ENCODE results near the gene CLEC4G. TPM values are rescaled to one million over a fixed set of nuclear protein-coding genes. Genes with fewer than 3 reads are reported as not detected.

The CLEC4G gene, protein sequence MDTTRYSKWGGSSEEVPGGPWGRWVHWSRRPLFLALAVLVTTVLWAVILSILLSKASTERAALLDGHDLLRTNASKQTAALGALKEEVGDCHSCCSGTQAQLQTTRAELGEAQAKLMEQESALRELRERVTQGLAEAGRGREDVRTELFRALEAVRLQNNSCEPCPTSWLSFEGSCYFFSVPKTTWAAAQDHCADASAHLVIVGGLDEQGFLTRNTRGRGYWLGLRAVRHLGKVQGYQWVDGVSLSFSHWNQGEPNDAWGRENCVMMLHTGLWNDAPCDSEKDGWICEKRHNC
- total RNA-seq, result under 1 TPM in 1 of 2 donors, not detected in 1; 0.57 TPM

DNA sequence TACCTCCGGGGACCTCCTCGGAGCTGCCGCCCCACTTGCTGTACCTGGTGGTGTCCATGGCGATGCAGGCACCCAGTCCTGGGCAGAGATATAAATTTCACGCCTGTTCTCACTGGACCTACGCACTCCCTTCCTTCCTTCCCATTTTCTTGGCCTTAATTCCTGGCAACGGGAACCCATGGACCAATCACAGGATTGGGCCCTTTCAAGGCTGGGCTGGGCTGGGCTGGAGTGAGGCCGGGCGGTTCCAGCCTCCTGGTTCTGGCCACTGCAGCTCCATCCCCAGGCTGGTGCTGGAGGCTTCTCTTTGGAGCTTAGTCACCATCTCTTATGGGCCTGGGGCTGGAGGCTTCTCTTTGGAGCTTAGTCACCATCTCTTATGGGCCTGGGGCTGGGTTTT lies at the start of gene CLEC4G:
Gene CLEC4G (minus strand): TSS at position 66 of the 400 bp plus-strand sequence. CDS start 8 bp downstream, at position 58.
- H3K27me3 ChIP-seq (replicated peaks; ENCODE audit: insufficient read depth), result peaks cover 22% of the 10 kb centered on the region

DNA sequence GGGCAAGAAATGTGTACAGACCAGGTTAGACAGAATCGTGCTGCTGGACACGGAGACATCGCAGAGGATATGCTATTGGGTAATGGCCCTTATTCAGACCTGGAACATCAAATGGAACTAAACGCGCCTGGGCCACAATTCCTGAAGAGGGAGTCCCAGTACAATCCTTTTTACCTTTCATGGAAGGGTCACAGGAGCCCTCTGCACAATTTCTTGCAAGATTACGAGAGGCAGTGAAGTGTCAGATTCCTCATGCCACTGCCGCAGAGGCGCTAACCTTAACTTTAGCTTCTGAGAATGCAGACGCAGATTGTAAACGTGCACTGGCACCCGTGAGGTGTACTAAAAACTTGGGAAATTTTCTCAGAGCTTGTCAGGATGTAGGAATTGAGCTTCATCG lies 49.2 kb upstream of the CLEC4G start:
- DNase-seq (ENCODE audit: low spot score), result no peak
- no peaks in the 10 kb centered on the region for H3K27me3 ChIP-seq (replicated peaks; ENCODE audit: insufficient read depth)
- no peaks in the 10 kb centered on the region for H3K9me3 ChIP-seq
- intact Hi-C loops (cut with DNase I), result no loop called here
- WGBS, result 23% methylated on average over 12 of the region's 12 CpGs
- TF ChIP-seq POLR2AphosphoS5 (IDR thresholded peaks at IDR 0.05) (no peak), POLR2A (IDR thresholded peaks at IDR 0.05) (no peak)
- TF ChIP-seq, protein P1, sequence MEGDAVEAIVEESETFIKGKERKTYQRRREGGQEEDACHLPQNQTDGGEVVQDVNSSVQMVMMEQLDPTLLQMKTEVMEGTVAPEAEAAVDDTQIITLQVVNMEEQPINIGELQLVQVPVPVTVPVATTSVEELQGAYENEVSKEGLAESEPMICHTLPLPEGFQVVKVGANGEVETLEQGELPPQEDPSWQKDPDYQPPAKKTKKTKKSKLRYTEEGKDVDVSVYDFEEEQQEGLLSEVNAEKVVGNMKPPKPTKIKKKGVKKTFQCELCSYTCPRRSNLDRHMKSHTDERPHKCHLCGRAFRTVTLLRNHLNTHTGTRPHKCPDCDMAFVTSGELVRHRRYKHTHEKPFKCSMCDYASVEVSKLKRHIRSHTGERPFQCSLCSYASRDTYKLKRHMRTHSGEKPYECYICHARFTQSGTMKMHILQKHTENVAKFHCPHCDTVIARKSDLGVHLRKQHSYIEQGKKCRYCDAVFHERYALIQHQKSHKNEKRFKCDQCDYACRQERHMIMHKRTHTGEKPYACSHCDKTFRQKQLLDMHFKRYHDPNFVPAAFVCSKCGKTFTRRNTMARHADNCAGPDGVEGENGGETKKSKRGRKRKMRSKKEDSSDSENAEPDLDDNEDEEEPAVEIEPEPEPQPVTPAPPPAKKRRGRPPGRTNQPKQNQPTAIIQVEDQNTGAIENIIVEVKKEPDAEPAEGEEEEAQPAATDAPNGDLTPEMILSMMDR (IDR thresholded peaks at IDR 0.05), result no peak
- H3K27ac ChIP-seq, result no peak overlapping the region
- no peaks in the 10 kb centered on the region for H3K36me3 ChIP-seq
- no peak overlapping the region for H3K4me3 ChIP-seq
- no peaks in the 10 kb centered on the region for H3K4me1 ChIP-seq (replicated peaks)

More for the DNA sequence above, at the start of gene CLEC4G:
- H3K36me3 ChIP-seq, result no peaks in the 10 kb centered on the region
- TF ChIP-seq POLR2A (IDR thresholded peaks at IDR 0.05) (no peak), POLR2AphosphoS5 (IDR thresholded peaks at IDR 0.05) (no peak)
- TF ChIP-seq, protein P1 (IDR thresholded peaks at IDR 0.05), result no peak
- no peaks in the 10 kb centered on the region for H3K4me1 ChIP-seq (replicated peaks)
- intact Hi-C loops (cut with DNase I), result no loop called here
- WGBS, result 43% methylated on average over 7 of the region's 9 CpGs
- DNase-seq (ENCODE audit: low spot score), result no peak
- no peaks in the 10 kb centered on the region for H3K9me3 ChIP-seq
- no peak within 1 kb of the TSS for H3K27ac ChIP-seq
- no peak within 1 kb of the TSS for H3K4me3 ChIP-seq

DNA sequence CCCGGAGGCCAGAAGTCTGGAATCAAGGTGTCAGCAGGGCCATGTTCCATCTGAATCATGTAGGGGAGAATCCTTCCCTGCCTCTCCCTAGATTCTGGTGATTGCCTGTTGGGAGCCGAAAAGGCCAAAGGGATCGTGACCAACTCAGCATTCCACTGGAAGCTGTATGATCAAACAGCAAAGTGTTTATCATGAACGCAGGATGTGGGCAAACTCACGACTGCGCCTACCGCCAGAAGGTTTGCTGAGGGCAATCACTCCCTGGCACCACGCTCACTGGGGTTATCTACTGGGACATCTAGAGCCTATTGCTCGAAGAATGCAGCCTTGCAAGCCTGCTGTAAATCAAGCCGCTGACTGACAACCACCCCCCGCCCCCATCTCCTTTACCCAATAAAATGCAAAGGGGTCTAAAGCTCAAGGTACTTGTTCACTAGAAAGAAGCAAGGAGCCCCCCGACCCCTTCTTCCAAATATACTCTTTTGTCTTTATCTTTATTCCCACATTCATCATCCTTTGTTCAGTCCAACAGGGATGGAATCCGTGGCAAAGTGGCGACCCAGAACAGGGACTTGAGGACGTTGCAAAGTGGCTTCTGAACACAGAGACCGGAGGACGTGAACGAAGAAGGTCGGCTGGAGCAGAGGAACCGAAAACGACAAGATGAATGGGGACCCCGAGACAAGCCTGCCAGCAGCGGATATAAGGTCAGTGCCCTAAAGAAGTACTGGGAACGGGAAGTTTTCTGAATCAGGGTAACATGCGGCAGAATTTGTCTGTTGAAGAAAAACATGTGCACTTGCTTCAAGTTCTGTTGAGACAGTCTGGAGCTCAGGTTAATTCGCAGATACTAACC lies 47.9 kb upstream of the CLEC4G start:
- intact Hi-C loops (cut with DNase I), result no loop called here
- Histone ChIP-seq H3K9me3 (no peaks in the 10 kb centered on the region), H3K36me3 (no peaks in the 10 kb centered on the region), H3K4me3 (no peak overlapping the region), H3K27ac (no peak overlapping the region), H3K4me1 (replicated peaks) (no peaks in the 10 kb centered on the region), H3K27me3 (replicated peaks; ENCODE audit: insufficient read depth) (no peaks in the 10 kb centered on the region)
- WGBS, result 73% methylated on average over 26 of the region's 26 CpGs
- no peak for DNase-seq (ENCODE audit: low spot score)
- TF ChIP-seq, protein P1 (IDR thresholded peaks at IDR 0.05), result no peak
- TF ChIP-seq POLR2A (IDR thresholded peaks at IDR 0.05), result no peak
- no peak for TF ChIP-seq POLR2AphosphoS5 (IDR thresholded peaks at IDR 0.05)

DNA sequence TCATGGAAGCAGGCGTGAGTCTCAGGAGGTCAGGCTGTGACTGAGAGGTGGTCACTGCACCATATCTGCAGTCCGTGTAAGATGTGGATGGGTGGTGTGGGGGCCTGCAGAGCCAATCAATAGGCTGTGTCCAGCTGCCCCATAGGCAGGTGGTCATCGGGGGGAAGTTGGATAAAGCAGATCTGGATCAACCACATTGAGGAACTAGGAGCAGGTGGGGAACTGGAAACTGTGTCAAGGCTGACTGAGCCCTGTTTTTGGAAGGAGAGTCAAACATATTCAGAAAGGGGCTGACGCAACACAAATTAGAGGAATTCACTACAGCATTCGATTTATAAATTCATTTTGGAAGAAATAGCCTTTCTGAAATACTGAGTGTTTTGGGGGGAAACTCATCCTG lies 46.2 kb upstream of the CLEC4G start:
- Histone ChIP-seq H3K4me3 (no peak overlapping the region), H3K27ac (no peak overlapping the region), H3K36me3 (no peaks in the 10 kb centered on the region), H3K4me1 (replicated peaks) (no peaks in the 10 kb centered on the region), H3K9me3 (no peaks in the 10 kb centered on the region), H3K27me3 (replicated peaks; ENCODE audit: insufficient read depth) (no peaks in the 10 kb centered on the region)
- DNase-seq (ENCODE audit: low spot score), result no peak
- 49% methylated on average over 5 of the region's 5 CpGs for WGBS
- intact Hi-C loops (cut with DNase I), result no loop called here
- TF ChIP-seq POLR2AphosphoS5 (IDR thresholded peaks at IDR 0.05) (no peak), POLR2A (IDR thresholded peaks at IDR 0.05) (no peak)
- TF ChIP-seq, protein P1 (IDR thresholded peaks at IDR 0.05), result no peak
